Mononuclear cell (primary cell): ENCODE results near the gene NINJ1. TPM values are rescaled to one million over a fixed set of nuclear protein-coding genes. Genes with fewer than 3 reads are reported as not detected.

Source experiments
- H3K27me3 ChIP-seq: 2 replicates; pipeline ENCODE4 v1.6.0; 2011; ENCODE audit warnings: low read length, control low read depth; ENCODE audit not compliant: insufficient read depth
- H3K4me1 ChIP-seq: 2 replicates; pipeline ENCODE4 v1.5.1; 2011; ENCODE audit warnings: mild to moderate bottlenecking, low read length, control low read depth; ENCODE audit not compliant: insufficient read depth
- H3K4me3 ChIP-seq: 2 replicates; pipeline ENCODE4 v1.5.1; 2011; ENCODE audit warnings: mild to moderate bottlenecking, low read length, moderate library complexity
- H3K9me3 ChIP-seq: 2 replicates; pipeline ENCODE4 v1.5.1; 2011; ENCODE audit warnings: low read depth, mild to moderate bottlenecking, control low read depth, low read length
- total RNA-seq: library from RNA; depleted of rRNA; stranded (reverse); fragments of >200 nt; gene quantifications from one replicate; pipeline ENCODE4 v1.2.3, GENCODE V29; 2012

NINJ1 gene
- total RNA-seq, 1 donor, result 234 TPM

- no peaks in the 10 kb centered on the region for H3K27me3 ChIP-seq
- no peaks in the 10 kb centered on the region for H3K9me3 ChIP-seq
- peaks cover 19% of the 10 kb centered on the region for H3K4me1 ChIP-seq
- H3K4me3 ChIP-seq, result no peak overlapping the region
Observed at GRCh38 chr9:93086447-93087224, 47.4 kb downstream of the NINJ1 start.

GRCh38 chr9:93085676-93086075 is 48.4 kb downstream of the NINJ1 start:
- Histone ChIP-seq H3K4me1 (peaks cover 19% of the 10 kb centered on the region), H3K9me3 (no peaks in the 10 kb centered on the region), H3K4me3 (no peak overlapping the region), H3K27me3 (no peaks in the 10 kb centered on the region)

DNA sequence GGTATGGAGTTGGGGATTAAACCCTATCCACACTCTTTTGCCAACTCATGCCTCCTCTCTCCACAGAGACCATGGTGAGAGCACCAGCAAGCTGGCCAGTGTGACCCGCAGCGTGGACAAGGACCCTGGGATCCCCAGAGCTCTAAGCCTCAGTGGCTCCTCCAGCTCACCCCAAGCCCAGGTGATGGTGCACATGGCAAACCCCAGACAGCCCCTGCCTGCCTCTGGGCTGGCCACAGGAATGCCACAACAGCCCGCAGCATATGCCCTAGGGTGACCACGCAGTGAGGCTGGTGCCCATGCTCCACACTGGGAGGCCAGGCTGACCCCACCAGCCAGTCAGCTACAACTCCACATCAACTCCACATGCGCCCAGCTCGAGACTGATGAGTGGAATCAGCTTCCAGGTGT is 49.6 kb downstream of the NINJ1 start:
- H3K27me3 ChIP-seq, result no peaks in the 10 kb centered on the region
- no peak overlapping the region for H3K4me3 ChIP-seq
- H3K4me1 ChIP-seq, result peaks cover 19% of the 10 kb centered on the region
- no peaks in the 10 kb centered on the region for H3K9me3 ChIP-seq

GRCh38 chr9:93083592-93084470 is 50.2 kb downstream of the NINJ1 start:
- Histone ChIP-seq H3K9me3 (no peaks in the 10 kb centered on the region), H3K4me3 (no peak overlapping the region), H3K4me1 (peaks cover 19% of the 10 kb centered on the region), H3K27me3 (no peaks in the 10 kb centered on the region)

DNA sequence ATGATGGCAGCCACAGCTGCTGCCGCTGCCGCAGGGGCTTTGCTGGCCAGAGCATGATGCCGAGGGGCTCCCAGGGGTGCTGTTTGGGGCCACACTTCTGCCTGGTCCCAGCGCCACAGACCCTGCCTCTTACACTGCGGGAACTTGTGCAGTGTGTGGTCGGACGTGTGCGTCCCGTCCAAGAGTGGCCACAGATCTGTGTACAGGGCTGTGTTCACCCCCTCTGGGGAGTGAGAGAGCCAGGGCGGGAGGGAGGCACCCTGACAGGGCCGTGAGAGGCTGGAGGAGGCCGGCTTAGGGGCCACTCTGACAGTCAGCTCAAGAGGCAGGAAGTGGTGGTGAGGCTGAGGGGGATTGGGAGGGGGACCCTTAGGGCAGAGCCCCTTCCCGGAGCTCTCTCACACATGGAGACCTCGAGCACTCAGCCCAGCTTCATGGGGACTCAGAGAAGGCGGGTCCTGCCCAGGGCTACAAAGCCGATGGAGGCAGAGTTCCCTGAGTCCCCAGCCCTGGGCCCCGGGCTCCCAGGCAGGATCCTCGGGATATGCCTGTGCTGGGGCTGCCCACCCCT is 51.1 kb downstream of the NINJ1 start:
- Histone ChIP-seq H3K4me3 (no peak overlapping the region), H3K27me3 (no peaks in the 10 kb centered on the region), H3K9me3 (no peaks in the 10 kb centered on the region), H3K4me1 (peaks cover 19% of the 10 kb centered on the region)

GRCh38 chr9:93081931-93082330 is 52.1 kb downstream of the NINJ1 start:
- Histone ChIP-seq H3K27me3 (no peaks in the 10 kb centered on the region), H3K9me3 (no peaks in the 10 kb centered on the region), H3K4me3 (no peak overlapping the region), H3K4me1 (peaks cover 19% of the 10 kb centered on the region)

DNA sequence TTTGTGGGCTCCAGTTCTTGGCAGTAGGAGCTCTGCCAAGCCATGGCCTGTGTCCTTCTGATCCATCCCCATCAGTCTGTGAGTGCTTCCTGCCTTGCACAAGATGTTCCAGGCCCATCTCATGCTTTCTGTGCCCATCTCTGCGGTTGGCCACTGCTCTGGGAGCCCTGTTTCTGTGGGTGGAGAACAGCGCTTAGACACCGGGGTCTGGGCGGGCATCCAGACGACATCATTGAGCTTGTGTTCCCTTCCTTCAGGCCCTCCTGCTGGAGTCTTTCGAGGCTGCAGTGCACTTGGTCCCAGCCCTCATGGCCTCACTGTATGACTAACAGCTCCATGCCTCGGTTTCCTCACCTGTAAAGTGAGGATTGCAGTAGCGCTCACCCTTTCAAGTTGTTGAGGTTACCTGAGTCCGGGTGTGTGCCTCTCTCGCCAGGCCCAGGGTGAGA is 52.9 kb downstream of the NINJ1 start:
- Histone ChIP-seq H3K4me1 (peaks cover 19% of the 10 kb centered on the region), H3K9me3 (no peaks in the 10 kb centered on the region), H3K27me3 (no peaks in the 10 kb centered on the region)

DNA sequence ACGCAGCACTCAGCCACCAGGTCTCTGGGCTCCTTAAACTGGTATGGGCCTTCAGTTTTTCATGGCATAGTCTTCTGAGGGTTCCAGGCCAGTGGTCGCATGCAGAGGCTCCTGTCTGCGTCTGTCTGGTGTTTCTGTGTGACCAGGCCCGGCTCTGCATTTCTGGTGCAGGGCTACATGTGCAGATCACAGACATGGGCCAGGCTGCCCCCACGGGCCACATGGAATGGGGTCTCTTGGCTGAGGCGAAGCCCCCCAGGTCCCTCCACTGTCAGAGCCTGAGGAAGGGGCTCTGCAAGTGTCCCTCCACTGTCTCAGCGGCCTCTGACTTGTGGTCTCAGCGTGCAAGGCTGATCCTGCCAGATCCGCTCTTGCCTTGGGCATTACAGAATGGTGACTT is 53.6 kb downstream of the NINJ1 start:
- Histone ChIP-seq H3K9me3 (no peaks in the 10 kb centered on the region), H3K27me3 (no peaks in the 10 kb centered on the region), H3K4me1 (peaks cover 19% of the 10 kb centered on the region), H3K4me3 (no peak overlapping the region)

More for the DNA sequence above, 52.9 kb downstream of the NINJ1 start:
- no peak overlapping the region for H3K4me3 ChIP-seq

DNA sequence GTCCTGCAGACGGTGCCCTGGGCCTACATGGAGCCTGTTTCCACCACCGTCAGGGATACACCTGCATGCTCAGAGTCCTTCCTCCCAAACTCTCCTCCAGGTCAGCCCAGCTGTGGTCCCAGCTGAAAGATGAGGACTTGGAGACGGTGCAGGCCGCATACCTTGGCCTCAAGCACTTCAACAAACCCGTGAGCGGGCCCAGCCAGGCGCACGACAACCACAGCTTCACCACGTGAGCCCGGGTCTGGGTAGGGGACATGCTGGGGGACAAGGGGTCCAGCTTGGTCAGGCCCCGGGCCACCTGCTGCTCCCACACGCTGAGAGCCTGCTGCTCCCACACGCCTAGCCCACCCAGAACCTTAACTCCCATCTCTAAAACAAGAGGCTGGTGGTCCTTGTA is 54.7 kb downstream of the NINJ1 start:
- Histone ChIP-seq H3K4me3 (no peak overlapping the region), H3K9me3 (no peaks in the 10 kb centered on the region), H3K27me3 (no peaks in the 10 kb centered on the region), H3K4me1 (peaks cover 19% of the 10 kb centered on the region)

GRCh38 chr9:93077811-93078210 is 56.2 kb downstream of the NINJ1 start:
- no peak overlapping the region for H3K4me3 ChIP-seq
- H3K27me3 ChIP-seq, result no peaks in the 10 kb centered on the region
- H3K4me1 ChIP-seq, result peaks cover 5% of the 10 kb centered on the region
- H3K9me3 ChIP-seq, result no peaks in the 10 kb centered on the region

GRCh38 chr9:93077367-93077766 is 56.7 kb downstream of the NINJ1 start:
- Histone ChIP-seq H3K4me1 (peaks cover 5% of the 10 kb centered on the region), H3K27me3 (no peaks in the 10 kb centered on the region), H3K9me3 (no peaks in the 10 kb centered on the region), H3K4me3 (no peak overlapping the region)

- Histone ChIP-seq H3K27me3 (no peaks in the 10 kb centered on the region), H3K4me1 (peaks cover 7% of the 10 kb centered on the region), H3K4me3 (no peak overlapping the region), H3K9me3 (no peaks in the 10 kb centered on the region)
Observed at GRCh38 chr9:93076792-93077128, 57.3 kb downstream of the NINJ1 start.

DNA sequence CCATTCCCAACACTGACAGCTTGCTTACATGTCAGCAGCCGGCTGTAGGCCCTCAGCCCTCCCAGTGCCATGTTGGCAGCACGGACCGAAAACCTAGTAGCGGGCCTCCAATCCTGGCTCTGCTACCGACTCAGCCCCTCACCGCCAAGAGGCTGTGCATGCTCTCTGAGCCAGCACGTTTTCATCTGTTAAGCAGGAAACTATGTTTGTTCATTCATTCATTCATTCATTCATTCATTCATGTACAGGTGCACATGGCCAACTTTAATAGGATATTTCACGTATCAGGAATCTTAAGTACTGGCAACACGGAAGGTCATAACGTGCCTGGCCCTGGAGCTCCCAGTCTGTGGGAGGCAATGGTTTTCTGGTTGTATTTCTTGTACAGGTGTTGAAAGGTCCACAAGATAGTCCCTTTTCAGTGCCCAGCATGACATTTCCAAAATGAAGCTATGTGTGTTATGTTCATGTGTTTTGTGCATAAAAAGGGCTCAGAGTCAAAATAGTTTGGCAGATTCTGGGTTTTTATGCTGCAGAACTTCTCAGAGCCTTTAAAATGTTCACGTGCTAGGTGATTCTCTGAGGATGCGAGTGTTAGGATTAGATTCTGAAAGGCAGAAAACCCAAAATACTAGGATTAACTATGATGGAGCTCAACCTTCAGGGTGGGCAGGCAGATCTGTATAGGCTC is 57.8 kb downstream of the NINJ1 start:
- H3K9me3 ChIP-seq, result no peaks in the 10 kb centered on the region
- H3K4me1 ChIP-seq, result peaks cover 7% of the 10 kb centered on the region
- H3K27me3 ChIP-seq, result no peaks in the 10 kb centered on the region
- H3K4me3 ChIP-seq, result no peak overlapping the region

DNA sequence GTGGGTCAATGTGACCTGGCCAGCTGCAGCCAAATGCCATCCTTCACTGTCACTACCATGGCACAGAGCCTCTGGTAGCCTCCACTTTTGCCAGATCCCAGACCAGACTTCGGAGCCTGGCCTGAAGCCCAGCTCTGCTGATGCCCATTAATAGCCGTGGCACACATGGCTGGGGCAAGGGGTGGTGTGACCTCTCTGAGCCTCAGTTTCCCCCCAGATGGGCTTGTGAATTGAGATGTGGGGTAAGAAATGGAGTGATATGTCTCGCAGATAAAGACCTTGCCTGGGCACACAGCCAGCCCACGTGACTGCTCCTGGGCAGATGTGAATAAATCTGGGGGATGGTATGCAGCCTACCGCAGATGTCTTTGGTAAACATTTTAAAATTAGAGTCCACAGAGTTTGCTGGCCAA is 61.7 kb downstream of the NINJ1 start:
- H3K4me1 ChIP-seq, result peaks cover 13% of the 10 kb centered on the region
- no peaks in the 10 kb centered on the region for H3K9me3 ChIP-seq
- no peaks in the 10 kb centered on the region for H3K27me3 ChIP-seq
- H3K4me3 ChIP-seq, result no peak overlapping the region
